Urinary bladder (tissue), 4 donors: ENCODE data around the gene EMD. TPM values are rescaled to one million over a fixed set of nuclear protein-coding genes. Genes with fewer than 3 reads are reported as not detected.
"Not testable (repeated sequence)": the region's sequence is repeated elsewhere in the genome, so short reads cannot be mapped to it uniquely, and the experiment has no call there.

Experiments used
- DNase-seq: peaks from one replicate; pipeline ENCODE4 v3.0.0-alpha.2; 2015; ENCODE audit errors: extremely low spot score
- H3K27ac ChIP-seq: one replicate; pipeline ENCODE4 v1.5.1; 2013; ENCODE audit warnings: low read depth, mild to moderate bottlenecking, moderate library complexity
- H3K36me3 ChIP-seq: one replicate; pipeline ENCODE4 v1.6.1; 2013; ENCODE audit warnings: mild to moderate bottlenecking, moderate library complexity; ENCODE audit not compliant: insufficient read depth
- H3K4me1 ChIP-seq: one replicate; pipeline ENCODE4 v1.6.1; 2013; ENCODE audit warnings: mild to moderate bottlenecking, moderate library complexity; ENCODE audit not compliant: insufficient read depth
- H3K4me3 ChIP-seq: one replicate; pipeline ENCODE4 v1.5.1; 2013; ENCODE audit warnings: low read depth, low read length
- WGBS: extraction: QIAGEN DNeasy Blood & Tissue Kit; methylation state at CpG from one replicate; pipeline ENCODE4 v1.1.7; 2013; 5-methylcytosine and 5-hydroxymethylcytosine counted together
- polyA plus RNA-seq: library from polyadenylated mRNA; stranded (reverse); fragments of 200-250 nt; gene quantifications from one replicate; pipeline ENCODE4 v1.2.3, GENCODE V29; 2013
- total RNA-seq: library from RNA; depleted of rRNA; stranded (reverse); fragments of >200 nt; gene quantifications from one replicate; pipeline ENCODE4 v1.2.3, GENCODE V29; 2014
- donor health status: healthy with polysubstance abuse.
- donor health status: healthy.

EMD gene
- total and polyA plus RNA-seq, 2 donors, result 25.9 to 138 TPM

- no peak overlapping the region for H3K4me3 ChIP-seq
- no peaks in the 10 kb centered on the region for H3K4me1 ChIP-seq
- WGBS, result 65% methylated on average over 6 of the region's 6 CpGs
- no peak overlapping the region for H3K27ac ChIP-seq
- no peaks in the 10 kb centered on the region for H3K36me3 ChIP-seq
- DNase-seq, result no peak
Observed at GRCh38 chrX:154381271-154381670, 2.2 kb downstream of the EMD start.

DNA sequence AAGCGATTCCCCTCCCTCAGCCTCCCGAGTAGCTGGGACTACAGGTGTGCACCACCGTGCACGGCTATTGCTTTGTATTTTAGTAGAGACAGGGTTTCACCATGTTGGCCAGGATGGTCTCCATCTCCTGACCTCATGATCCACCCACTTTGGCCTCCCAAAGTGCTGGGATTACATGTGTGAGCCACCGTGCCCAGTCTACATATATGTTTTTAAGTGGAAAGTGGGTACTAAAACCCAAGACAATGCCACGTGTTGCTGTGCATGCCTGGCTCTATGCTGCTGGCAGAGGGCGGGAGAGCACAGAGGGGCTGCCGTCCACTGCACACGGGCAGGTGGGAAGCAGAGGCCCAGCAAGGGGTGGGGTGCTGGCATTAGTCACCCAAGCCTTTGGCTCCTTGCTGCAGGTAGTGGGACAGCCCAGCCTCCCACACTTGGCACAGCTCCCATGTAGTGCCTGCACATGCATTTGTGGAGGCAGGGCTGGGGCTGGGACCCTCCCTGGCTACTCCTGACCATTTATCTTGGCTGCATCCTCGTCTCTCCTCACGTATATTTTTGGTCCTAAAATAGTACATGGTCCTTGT lies 3.5 kb downstream of the EMD start:
- H3K4me1 ChIP-seq, result no peaks in the 10 kb centered on the region
- H3K36me3 ChIP-seq, result no peaks in the 10 kb centered on the region
- WGBS, result 71% methylated on average over 11 of the region's 11 CpGs
- H3K27ac ChIP-seq, result no peak overlapping the region
- no peak for DNase-seq
- no peak overlapping the region for H3K4me3 ChIP-seq

DNA sequence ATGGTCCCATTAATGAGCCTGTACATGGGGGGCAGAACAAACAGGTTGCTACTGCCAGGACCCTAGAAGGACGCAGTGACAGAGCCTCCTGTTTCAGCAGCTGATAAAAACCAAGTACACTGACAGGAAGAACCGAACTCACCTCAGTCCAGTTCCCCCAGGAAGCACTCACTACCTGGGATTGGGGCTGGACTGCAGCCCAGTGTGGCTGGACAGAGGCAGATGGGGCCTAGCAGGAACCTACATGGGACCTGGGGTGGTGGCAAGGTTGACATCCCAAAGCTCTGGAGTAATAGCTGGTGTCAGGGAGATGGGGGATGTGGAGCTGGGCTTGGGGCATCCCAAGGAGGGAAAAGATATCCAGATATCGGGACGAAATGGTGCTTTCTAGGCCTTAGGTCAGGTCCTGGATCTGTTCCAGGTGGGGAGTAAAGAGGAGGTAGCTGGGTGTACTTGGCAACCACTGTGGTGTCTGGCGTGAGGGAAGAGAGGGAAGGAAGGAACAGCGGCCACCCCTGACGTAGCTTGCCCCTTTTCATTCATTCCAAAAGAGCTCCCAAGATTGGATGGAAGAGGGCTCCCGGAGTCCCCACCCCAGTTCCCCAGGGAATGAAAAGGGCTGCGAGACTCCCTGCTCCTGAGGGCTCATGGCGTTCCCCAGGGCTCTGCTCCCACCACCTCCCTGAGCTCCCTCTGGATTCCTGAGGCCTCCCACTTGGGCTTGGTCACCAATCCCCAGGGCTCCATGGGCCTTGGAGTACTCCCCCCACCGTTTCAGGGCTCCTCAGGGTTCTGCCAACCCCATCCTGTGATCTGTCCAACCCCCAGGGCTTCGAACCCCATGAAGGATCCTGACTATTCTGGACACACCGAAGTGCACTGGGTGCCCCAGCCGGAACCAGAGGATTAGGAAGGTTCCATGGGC lies 4.5 kb downstream of the EMD start:
- 49% methylated on average over 14 of the region's 14 CpGs for WGBS
- no peak overlapping the region for H3K4me3 ChIP-seq
- no peaks in the 10 kb centered on the region for H3K36me3 ChIP-seq
- no peak for DNase-seq
- H3K27ac ChIP-seq, result no peak overlapping the region
- no peaks in the 10 kb centered on the region for H3K4me1 ChIP-seq

DNA sequence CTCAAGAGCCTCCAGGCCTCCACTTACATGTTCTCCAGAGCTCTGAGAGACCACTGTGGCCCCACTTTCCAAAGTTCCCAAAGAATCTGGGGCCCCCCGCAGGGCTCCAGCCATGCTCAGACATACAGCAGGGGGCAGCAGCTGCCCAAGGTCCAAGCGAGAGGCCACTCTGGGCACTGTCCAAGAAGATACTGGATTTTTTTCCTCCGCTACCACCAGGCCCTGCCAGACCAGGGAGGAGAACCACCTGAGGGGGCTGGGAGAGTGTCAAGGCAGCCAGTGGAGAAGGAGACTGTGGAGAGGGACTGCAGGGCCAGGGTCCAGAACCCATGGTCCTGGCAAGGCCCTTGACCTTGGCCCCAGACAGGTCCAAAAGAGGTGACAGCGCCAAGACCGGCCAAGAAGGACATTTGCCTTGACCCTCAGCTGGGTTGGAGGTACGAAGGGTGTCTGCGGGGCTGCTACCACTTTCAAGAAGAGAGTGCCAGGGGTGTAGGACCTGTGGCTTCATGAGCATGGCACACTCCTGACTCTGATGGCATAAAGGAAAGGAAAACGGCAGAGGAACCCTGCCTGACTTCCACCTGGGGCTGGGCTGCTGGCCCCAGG lies 5.3 kb downstream of the EMD start:
- Histone ChIP-seq H3K4me3 (no peak overlapping the region), H3K27ac (no peak overlapping the region), H3K4me1 (no peaks in the 10 kb centered on the region), H3K36me3 (no peaks in the 10 kb centered on the region)
- 49% methylated on average over 8 of the region's 8 CpGs for WGBS
- DNase-seq, result no peak

DNA sequence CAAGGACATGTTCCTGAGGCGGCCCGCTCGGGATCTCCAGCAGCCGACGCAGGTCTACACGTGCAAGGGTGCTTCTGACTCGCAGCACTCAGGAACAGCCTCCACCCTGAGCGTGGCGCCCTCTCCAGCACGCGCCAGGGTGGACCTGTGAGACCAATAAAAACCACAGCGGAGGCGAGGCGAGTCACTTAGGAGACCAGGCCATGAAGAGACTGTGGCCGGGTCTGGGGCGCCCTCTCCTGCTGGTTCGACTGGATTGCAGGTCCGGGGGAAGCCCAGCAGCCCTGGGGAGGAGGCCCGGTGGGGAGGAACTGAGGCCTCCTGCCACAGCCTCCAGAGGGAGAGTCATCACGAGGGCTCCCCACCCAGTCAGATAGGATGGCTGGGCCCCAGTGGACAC lies 9.0 kb downstream of the EMD start:
- H3K4me1 ChIP-seq, H3K27ac ChIP-seq, H3K36me3 ChIP-seq, H3K4me3 ChIP-seq, DNase-seq: not testable (repeated sequence)
- whole genome bisulfite sequencing, result no CpG with 5 or more reads among the region's 20 CpGs

DNA sequence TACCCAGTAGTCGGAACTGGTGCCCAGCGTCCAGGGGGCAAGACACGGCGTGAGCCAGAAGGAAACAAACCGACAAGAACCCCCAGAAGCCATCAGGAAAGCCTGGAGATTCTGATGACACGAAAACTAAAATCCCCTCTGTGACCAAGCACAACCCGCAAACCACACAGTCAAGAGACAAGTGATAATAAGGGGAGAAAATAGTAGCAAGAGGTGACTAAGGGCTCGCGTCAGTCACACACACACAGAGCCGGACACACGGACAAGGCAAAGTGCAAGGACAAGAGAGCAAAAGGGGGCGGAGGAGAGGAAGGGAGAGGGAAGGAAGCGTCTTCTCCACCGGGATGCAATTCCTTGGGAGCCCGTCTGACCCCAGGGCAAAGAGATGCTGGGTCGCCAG lies 9.6 kb downstream of the EMD start:
- not testable (repeated sequence) for H3K4me1 ChIP-seq, H3K27ac ChIP-seq, H3K4me3 ChIP-seq, H3K36me3 ChIP-seq, DNase-seq
- no CpG with 5 or more reads among the region's 16 CpGs for WGBS

GRCh38 chrX:154389812-154390747 lies 11.0 kb downstream of the EMD start:
- H3K36me3 ChIP-seq, H3K4me1 ChIP-seq, H3K27ac ChIP-seq, DNase-seq, H3K4me3 ChIP-seq: not testable (repeated sequence)
- 0% methylated on average over 9 of the region's 121 CpGs for WGBS

GRCh38 chrX:154396363-154396762 lies 17.3 kb downstream of the EMD start:
- not testable (repeated sequence) for H3K27ac ChIP-seq
- 83% methylated on average over 17 of the region's 17 CpGs for WGBS

GRCh38 chrX:154396973-154397887 lies 18.1 kb downstream of the EMD start:
- H3K36me3 ChIP-seq, result peaks cover 3% of the 10 kb centered on the region
- no peak for DNase-seq
- peak overlapping the region; percentile 53 for H3K4me3 ChIP-seq
- no peaks in the 10 kb centered on the region for H3K4me1 ChIP-seq
- peak overlapping the region; percentile 98 for H3K27ac ChIP-seq
- WGBS, result 2% methylated on average over 52 of the region's 53 CpGs

More at GRCh38 chrX:154396363-154396762, 17.3 kb downstream of the EMD start:
- H3K4me3 ChIP-seq, H3K36me3 ChIP-seq, H3K4me1 ChIP-seq, DNase-seq: not testable (repeated sequence)

GRCh38 chrX:154397888-154398667 lies 19.0 kb downstream of the EMD start, which contains the start of gene RPL10:
RPL10 (plus strand) TSS chrX:154398377; CDS start chrX:154398520, 143 bp downstream.
- no peaks in the 10 kb centered on the region for H3K4me1 ChIP-seq
- H3K27ac ChIP-seq, result peak within 1 kb of the TSS; percentile 98
- WGBS, result under 1% methylated on average over 69 of the region's 69 CpGs

DNA sequence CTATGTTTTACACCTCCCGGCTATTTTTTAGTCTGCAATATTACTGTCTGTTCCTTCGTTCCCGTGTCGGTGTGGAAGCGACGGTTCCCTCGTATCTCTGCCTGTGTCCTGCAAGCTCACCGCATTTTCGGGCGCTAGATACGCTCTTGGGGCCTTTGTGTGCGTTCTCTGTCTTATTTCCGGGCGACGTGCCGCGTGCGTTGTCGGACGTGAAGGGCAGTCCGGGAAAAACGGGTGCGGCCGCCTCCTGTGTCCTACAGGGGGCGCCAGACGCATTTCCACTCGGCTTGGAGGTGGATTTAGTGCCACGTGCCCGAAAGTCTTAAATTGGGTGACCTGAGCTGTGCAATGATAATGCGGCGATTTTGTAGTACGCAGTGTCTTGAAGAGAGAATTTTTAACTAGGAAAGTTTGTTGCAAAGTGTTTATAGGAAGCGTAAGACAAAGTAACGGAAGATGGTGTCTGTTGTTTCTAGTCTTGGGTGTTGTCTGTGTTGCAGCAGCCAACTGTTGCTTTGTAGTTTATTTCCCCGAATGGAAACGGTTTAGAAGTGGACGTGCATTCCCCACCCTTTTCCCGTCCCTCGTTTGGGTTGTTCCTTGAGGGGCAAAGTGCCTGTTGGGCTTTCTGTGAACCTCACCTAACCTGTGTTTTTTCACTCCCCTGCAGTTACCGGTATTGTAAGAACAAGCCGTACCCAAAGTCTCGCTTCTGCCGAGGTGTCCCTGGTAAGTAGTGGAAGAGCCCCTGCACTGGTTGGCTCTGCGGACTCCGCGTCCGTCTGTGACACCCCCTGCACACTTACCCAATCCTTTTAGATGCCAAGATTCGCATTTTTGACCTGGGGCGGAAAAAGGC lies 19.8 kb downstream of the EMD start:
- H3K4me1 ChIP-seq, result no peaks in the 10 kb centered on the region
- peak overlapping the region; percentile 66 for H3K4me3 ChIP-seq
- peak overlapping the region; percentile 83 for H3K27ac ChIP-seq
- WGBS, result 2% methylated on average over 49 of the region's 49 CpGs
- DNase-seq, result peak; percentile 62
- H3K36me3 ChIP-seq, result peaks cover 3% of the 10 kb centered on the region

More at GRCh38 chrX:154397888-154398667, 19.0 kb downstream of the EMD start, which contains the start of gene RPL10:
- H3K36me3 ChIP-seq, result peaks cover 3% of the 10 kb centered on the region
- peak within 1 kb of the TSS; percentile 66 for H3K4me3 ChIP-seq
- peak; percentile 86 for DNase-seq
